Type B pancreatic cell (in vitro differentiated cells): Measurements from ENCODE around the gene ZAP70. TPM values are rescaled to one million over a fixed set of nuclear protein-coding genes. Genes with fewer than 3 reads are reported as not detected.
"Not testable (repeated sequence)": the region's sequence is repeated elsewhere in the genome, so short reads cannot be mapped to it uniquely, and the experiment has no call there.

Experiments
- DNase-seq: peaks from one replicate; pipeline ENCODE4 v3.0.0; 2021; ENCODE audit warnings: mixed read lengths; ENCODE audit not compliant: unreplicated experiment; ENCODE audit errors: extremely low spot score
- H3K27ac Mint-ChIP-seq: 2 replicates; pipeline ENCODE4 v1.8.0; 2021; ENCODE audit warnings: mild to moderate bottlenecking, mixed read lengths
- H3K27me3 Mint-ChIP-seq: 2 replicates; pipeline ENCODE4 v1.8.0; 2021; ENCODE audit warnings: mixed read lengths
- H3K36me3 Mint-ChIP-seq: 2 replicates; pipeline ENCODE4 v1.8.0; 2021; ENCODE audit warnings: mixed read lengths
- H3K4me1 Mint-ChIP-seq: one replicate; pipeline ENCODE4 v1.8.0; 2021; ENCODE audit warnings: mixed read lengths; ENCODE audit not compliant: unreplicated experiment
- H3K4me3 Mint-ChIP-seq: 2 replicates; pipeline ENCODE4 v1.8.0; 2021; ENCODE audit warnings: mild to moderate bottlenecking, mixed read lengths
- H3K9me3 Mint-ChIP-seq: 2 replicates; pipeline ENCODE4 v1.8.0; 2021; ENCODE audit warnings: mixed read lengths
- CTCF ChIP-seq: fragments of 200-600 bp; sonication (generic); conservative IDR thresholded peaks from 2 replicates; pipeline ENCODE4 v1.5.0; 2021; ENCODE audit warnings: antibody characterized with exemption, mild to moderate bottlenecking
- total RNA-seq: library from RNA; stranded (reverse); gene quantifications from 2 replicates; pipeline ENCODE4 v1.2.1, GENCODE V29; 2021; ENCODE audit warnings: low replicate concordance

The ZAP70 gene
- total RNA-seq, 1 donor from 2014 or later: 2.5 TPM

GRCh38 chr2:97711394-97711711 is 2.0 kb upstream of the ZAP70 start:
- Mint-ChIP-seq H3K27me3 (peaks cover 8% of the 10 kb centered on the region), H3K36me3 (no peaks in the 10 kb centered on the region), H3K4me3 (no peak overlapping the region), H3K4me1 (peaks cover 30% of the 10 kb centered on the region), H3K9me3 (peaks cover 4% of the 10 kb centered on the region), H3K27ac (no peak overlapping the region)
- TF ChIP-seq CTCF: no peak
- no peak for DNase-seq

DNA sequence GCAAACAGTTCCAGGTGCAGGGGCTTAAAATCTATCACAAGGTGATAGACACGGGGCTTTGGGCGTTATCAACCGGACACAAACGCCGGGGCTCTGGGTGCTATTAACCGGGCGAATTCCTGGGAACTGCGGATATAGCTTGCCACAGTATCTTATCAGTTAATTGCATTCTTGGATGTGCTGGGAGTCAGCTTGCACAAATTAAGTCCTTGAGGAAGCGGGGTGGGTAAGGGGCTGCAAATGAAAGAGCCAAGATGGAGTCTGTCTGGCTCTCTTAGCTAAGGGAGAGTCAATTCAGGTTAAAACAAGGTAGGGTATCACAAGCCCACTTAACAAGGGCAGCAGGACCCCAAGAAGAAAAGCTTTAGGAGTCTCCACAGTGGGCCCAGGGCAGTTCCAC is 1.2 kb upstream of the ZAP70 start:
- H3K9me3 Mint-ChIP-seq, DNase-seq, H3K27ac Mint-ChIP-seq, H3K36me3 Mint-ChIP-seq, H3K4me3 Mint-ChIP-seq, H3K27me3 Mint-ChIP-seq: not testable (repeated sequence)
- H3K4me1 Mint-ChIP-seq: peaks cover 35% of the 10 kb centered on the region

GRCh38 chr2:97712693-97713295 is 582 bp upstream of the ZAP70 start:
- DNase-seq: no peak
- H3K4me1 Mint-ChIP-seq: peaks cover 40% of the 10 kb centered on the region

GRCh38 chr2:97714084-97714949 is 941 bp downstream of the ZAP70 start:
- peaks cover 8% of the 10 kb centered on the region for H3K27me3 Mint-ChIP-seq
- H3K27ac Mint-ChIP-seq: no peak overlapping the region
- peaks cover 4% of the 10 kb centered on the region for H3K9me3 Mint-ChIP-seq
- no peak for DNase-seq
- no peak overlapping the region for H3K4me3 Mint-ChIP-seq
- no peak for TF ChIP-seq CTCF
- H3K36me3 Mint-ChIP-seq: no peaks in the 10 kb centered on the region
- H3K4me1 Mint-ChIP-seq: peaks cover 42% of the 10 kb centered on the region

More at GRCh38 chr2:97712693-97713295, 582 bp upstream of the ZAP70 start:
- H3K4me3 Mint-ChIP-seq: no peak overlapping the region
- peaks cover 8% of the 10 kb centered on the region for H3K27me3 Mint-ChIP-seq
- peaks cover 4% of the 10 kb centered on the region for H3K9me3 Mint-ChIP-seq
- no peak for TF ChIP-seq CTCF
- H3K27ac Mint-ChIP-seq: no peak overlapping the region
- H3K36me3 Mint-ChIP-seq: no peaks in the 10 kb centered on the region

DNA sequence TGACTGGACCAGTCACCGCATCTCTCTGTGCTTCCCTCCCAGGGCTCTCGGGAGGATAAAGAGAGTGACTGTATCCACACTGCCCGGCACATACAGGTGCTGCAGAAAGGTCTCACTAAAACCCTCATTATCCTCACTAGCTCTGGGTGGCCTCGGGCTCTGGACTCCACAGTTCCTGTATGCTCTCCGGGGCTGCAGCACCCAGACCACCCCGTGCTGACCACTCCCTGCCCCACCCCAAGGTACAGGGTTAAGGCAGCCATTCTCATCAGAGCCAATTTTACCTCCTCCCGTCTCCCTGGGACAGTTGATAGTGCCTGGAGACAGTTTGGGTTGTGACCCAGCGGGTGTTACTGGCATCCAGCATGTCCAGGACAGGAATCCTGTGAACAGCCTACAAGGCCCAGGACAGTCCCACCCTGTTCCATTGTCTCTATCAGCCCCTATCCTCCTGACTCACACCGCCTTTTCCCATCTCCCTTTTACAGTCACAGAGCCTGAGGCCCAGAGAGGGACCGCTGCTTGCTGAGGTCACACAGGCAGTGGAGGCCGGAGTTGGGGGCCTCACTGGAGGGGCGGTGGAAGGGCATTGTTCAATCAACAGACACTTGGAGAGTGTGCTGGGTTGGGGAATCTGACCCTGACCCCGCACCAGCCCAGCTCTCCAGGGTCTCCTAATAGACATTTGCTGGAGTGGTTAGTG is 1.7 kb downstream of the ZAP70 start:
- no peak for DNase-seq
- H3K27me3 Mint-ChIP-seq: peaks cover 4% of the 10 kb centered on the region

More for the DNA sequence above, 1.7 kb downstream of the ZAP70 start:
- TF ChIP-seq CTCF: no peak
- no peaks in the 10 kb centered on the region for H3K36me3 Mint-ChIP-seq
- peaks cover 38% of the 10 kb centered on the region for H3K4me1 Mint-ChIP-seq
- no peak overlapping the region for H3K4me3 Mint-ChIP-seq
- H3K9me3 Mint-ChIP-seq: peaks cover 1% of the 10 kb centered on the region
- peak overlapping the region; percentile 48 for H3K27ac Mint-ChIP-seq
